Activated CD8-positive, alpha-beta T cell treated with anti-CD3 and anti-CD28 coated beads for 36 hours (primary cell): Measurements from ENCODE around the gene RTN4. TPM values are rescaled to one million over a fixed set of nuclear protein-coding genes. Genes with fewer than 3 reads are reported as not detected.

Experiments used
- ATAC-seq: fragments of 200-7000 bp; cut with Tn5 transposase; one replicate; pipeline ENCODE4 v1.10.0; 2021; ENCODE audit warnings: mild to moderate bottlenecking, moderate library complexity
- CTCF ChIA-PET: fragments of 350-600 bp; sonication (Branson Sonifier 250); formaldehyde crosslinking; loops from one replicate; lab custom pipeline; 2021; ENCODE audit warnings: antibody characterized with exemption; lab: Charles Lee
- POLR2A ChIA-PET: fragments of 350-600 bp; sonication (Branson Sonifier 250); formaldehyde crosslinking; loops from one replicate; lab custom pipeline; 2021; ENCODE audit warnings: antibody characterized with exemption; lab: Charles Lee
- DNase-seq: peaks from one replicate; pipeline ENCODE4 v3.0.0-alpha.2; 2020
- H3K27ac Mint-ChIP-seq: one replicate; pipeline ENCODE4 v1.8.0; 2021; ENCODE audit warnings: mild to moderate bottlenecking, mixed read lengths
- H3K27me3 Mint-ChIP-seq: one replicate; pipeline ENCODE4 v1.8.0; 2021; ENCODE audit warnings: mixed read lengths
- H3K36me3 Mint-ChIP-seq: one replicate; pipeline ENCODE4 v1.8.0; 2021; ENCODE audit warnings: low read depth, mixed read lengths
- H3K4me1 Mint-ChIP-seq: one replicate; pipeline ENCODE4 v1.8.0; 2021; ENCODE audit warnings: low read depth, mixed read lengths
- H3K4me3 Mint-ChIP-seq: one replicate; pipeline ENCODE4 v1.8.0; 2021; ENCODE audit warnings: mild to moderate bottlenecking, moderate library complexity, mixed read lengths
- H3K9me3 Mint-ChIP-seq: one replicate; pipeline ENCODE4 v1.8.0; 2021; ENCODE audit warnings: mixed read lengths
- CTCF ChIP-seq: fragments of 200-600 bp; IDR thresholded peaks from one replicate; pipeline ENCODE4 v1.8.0; 2022; ENCODE audit warnings: antibody characterized with exemption, mild to moderate bottlenecking
- intact Hi-C: fragments of 100-400 bp; cut with micrococcal nuclease; formaldehyde crosslinking; loops from one replicate; pipeline ENCODE4 v1.10.0; 2022
- total RNA-seq, 2 experiments: library from RNA; stranded (reverse); gene quantifications; one replicate each; pipeline ENCODE4 v1.2.3, GENCODE V29; 2021

Gene RTN4
- total RNA-seq, 2 experiments from 2014 or later = 81.5 to 85.0 TPM

- no peak overlapping the region for H3K27ac Mint-ChIP-seq
- POLR2A ChIA-PET = no interaction called here
- no peak for ATAC-seq
Measured at GRCh38 chr2:54944724-54945326, 105.4 kb downstream of the RTN4 start.

DNA sequence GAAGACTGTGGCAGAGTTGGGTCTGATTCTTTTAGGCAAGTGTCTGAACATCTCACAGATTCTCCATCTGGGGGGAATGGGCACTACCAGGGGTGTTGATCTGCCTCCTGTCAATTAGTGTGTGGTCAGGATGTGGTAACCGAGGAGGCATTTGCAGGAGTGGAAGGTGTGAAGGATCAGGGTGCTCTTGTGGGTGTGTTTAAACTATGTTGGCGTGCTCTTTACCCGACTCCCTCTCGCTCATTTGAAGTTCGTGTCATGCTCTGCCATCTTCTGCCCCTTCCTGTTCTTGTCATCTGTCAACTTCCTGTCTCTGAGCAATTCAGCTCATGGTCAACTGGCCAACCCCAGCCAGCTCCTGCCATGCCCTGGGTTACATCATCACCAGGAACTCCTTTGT lies 107.9 kb downstream of the RTN4 start:
- Mint-ChIP-seq H3K27me3 (no peaks in the 10 kb centered on the region), H3K9me3 (peaks cover 6% of the 10 kb centered on the region), H3K27ac (no peak overlapping the region), H3K4me3 (no peak overlapping the region), H3K4me1 (peaks cover 6% of the 10 kb centered on the region), H3K36me3 (no peaks in the 10 kb centered on the region)
- peak; percentile 67 for DNase-seq
- ChIA-PET CTCF (interaction anchor here (0.6 kb wide), 1 partner anchor 233 kb away, joined by 3 read pairs; no protein-coding TSS in a partner anchor), POLR2A (no interaction called here)
- peak; percentile 90 for ATAC-seq
- intact Hi-C loops = no loop called here
- no peak for TF ChIP-seq CTCF

More at GRCh38 chr2:54944724-54945326, 105.4 kb downstream of the RTN4 start:
- Mint-ChIP-seq H3K4me3 (no peak overlapping the region), H3K9me3 (no peaks in the 10 kb centered on the region), H3K36me3 (no peaks in the 10 kb centered on the region), H3K4me1 (peaks cover 6% of the 10 kb centered on the region), H3K27me3 (peaks cover 2% of the 10 kb centered on the region)
- intact Hi-C loops = no loop called here
- CTCF ChIA-PET = interaction anchor here (0.7 to 1.1 kb wide), 2 partner anchors 26 to 224 kb away, joined by 3 read pairs; no protein-coding TSS in a partner anchor
- no peak for TF ChIP-seq CTCF
- no peak for DNase-seq

GRCh38 chr2:54941248-54941984 lies 108.8 kb downstream of the RTN4 start:
- H3K4me3 Mint-ChIP-seq = no peak overlapping the region
- DNase-seq (no peak), ATAC-seq (no peak)
- H3K27ac Mint-ChIP-seq = no peak overlapping the region
- no peaks in the 10 kb centered on the region for H3K27me3 Mint-ChIP-seq
- peaks cover 6% of the 10 kb centered on the region for H3K4me1 Mint-ChIP-seq
- intact Hi-C loops = no loop called here
- ChIA-PET CTCF (interaction anchor here (0.9 kb wide), 1 partner anchor 72 kb away, joined by 4 read pairs; no protein-coding TSS in a partner anchor), POLR2A (interaction anchor here (0.6 kb wide), 1 partner anchor 86 kb away, joined by 3 read pairs; no protein-coding TSS in a partner anchor)
- TF ChIP-seq CTCF = no peak
- no peaks in the 10 kb centered on the region for H3K36me3 Mint-ChIP-seq
- peaks cover 6% of the 10 kb centered on the region for H3K9me3 Mint-ChIP-seq

GRCh38 chr2:54940723-54941122 lies 109.5 kb downstream of the RTN4 start:
- TF ChIP-seq CTCF = no peak
- no peaks in the 10 kb centered on the region for H3K27me3 Mint-ChIP-seq
- ChIA-PET POLR2A (interaction anchor here (0.6 kb wide), 1 partner anchor 85 kb away, joined by 3 read pairs; no protein-coding TSS in a partner anchor), CTCF (no interaction called here)
- peaks cover 6% of the 10 kb centered on the region for H3K9me3 Mint-ChIP-seq
- no peak overlapping the region for H3K27ac Mint-ChIP-seq
- ATAC-seq (no peak), DNase-seq (no peak)
- peaks cover 4% of the 10 kb centered on the region for H3K4me1 Mint-ChIP-seq
- no peaks in the 10 kb centered on the region for H3K36me3 Mint-ChIP-seq
- intact Hi-C loops = no loop called here
- H3K4me3 Mint-ChIP-seq = no peak overlapping the region
